SU-DHL-6 (cell line): ENCODE data around the gene RAD51.

Experiments
- CTCF ChIP-seq: fragments of 200-600 bp; sonication (generic); IDR thresholded peaks from one replicate; pipeline ENCODE4 v1.5.1; 2017; ENCODE audit warnings: antibody characterized with exemption, mild to moderate bottlenecking, low read length, moderate library complexity; ENCODE audit not compliant: insufficient read depth, poor library complexity, severe bottlenecking
- EZH2phosphoT487 ChIP-seq: fragments of 200-600 bp; sonication (generic), shearing (Covaris generic); conservative IDR thresholded peaks from 2 replicates; pipeline ENCODE4 v1.6.1; 2018; ENCODE audit warnings: mild to moderate bottlenecking, antibody characterized with exemption, low read length, moderate library complexity, mixed read lengths

GRCh38 chr15:40684381-40684780 lies 10.6 kb upstream of the RAD51 start:
- TF ChIP-seq CTCF (no peak), EZH2phosphoT487 (no peak)
